Keratinocyte (primary cell): Measurements from ENCODE around the gene DET1. TPM values are rescaled to one million over a fixed set of nuclear protein-coding genes. Genes with fewer than 3 reads are reported as not detected.

Experiments used
- DNase-seq: peaks from one replicate; pipeline ENCODE4 v3.0.0-alpha.2; 2011; ENCODE audit warnings: low read depth, missing footprints, low spot score
- FAIRE-seq: peaks from 2 replicates; lab custom pipeline; 2011; peaks lifted over from hg19 to GRCh38; lab: Jason Lieb, UNC
- H2AFZ ChIP-seq: 2 replicates; pipeline ENCODE4 v1.6.0; 2012; ENCODE audit warnings: low read length, control low read depth, inconsistent platforms; ENCODE audit not compliant: control insufficient read depth
- H3K27ac ChIP-seq: 2 replicates; pipeline ENCODE4 v1.5.1; 2011; ENCODE audit warnings: low read length; ENCODE audit not compliant: control insufficient read depth, insufficient read depth
- H3K27me3 ChIP-seq: 3 replicates; pipeline ENCODE4 v1.6.0; 2011; ENCODE audit warnings: low read length; ENCODE audit not compliant: control insufficient read depth, insufficient read depth; ENCODE audit errors: extremely low read depth
- H3K36me3 ChIP-seq, 2 experiments: 2 replicates in 1 of 2; 3 replicates in 1 of 2; pipeline ENCODE4 v1.5.1; 2011; ENCODE audit warnings: low read length in 2 of 2, mild to moderate bottlenecking in 1 of 2; ENCODE audit not compliant: control insufficient read depth in 2 of 2, insufficient read depth in 2 of 2; ENCODE audit errors: extremely low read depth in 1 of 2
- H3K4me1 ChIP-seq: 3 replicates; pipeline ENCODE4 v1.5.1; 2011; ENCODE audit warnings: low read length; ENCODE audit not compliant: control insufficient read depth, insufficient read depth; ENCODE audit errors: extremely low read depth
- H3K4me2 ChIP-seq: 3 replicates; pipeline ENCODE4 v1.6.0; 2011; ENCODE audit warnings: low read depth, low read length; ENCODE audit not compliant: control insufficient read depth, insufficient read depth; ENCODE audit errors: extremely low read depth
- H3K4me3 ChIP-seq, 3 experiments: fragments of 200-600 bp in 1 of 3; sonication (generic) in 1 of 3; 2 replicates in 2 of 3; 3 replicates in 1 of 3; pipeline ENCODE4 v1.5.1; 2011 to 2016; ENCODE audit warnings: low read length in 3 of 3, mild to moderate bottlenecking in 3 of 3, control low read depth in 2 of 3, inconsistent platforms in 1 of 3, low read depth in 1 of 3, mixed read lengths in 1 of 3, mixed run types in 1 of 3, moderate library complexity in 1 of 3; ENCODE audit not compliant: control insufficient read depth in 2 of 3, insufficient read depth in 2 of 3; ENCODE audit errors: extremely low read depth in 1 of 3
- H3K79me2 ChIP-seq: 2 replicates; pipeline ENCODE4 v1.6.0; 2012; ENCODE audit warnings: low read length; ENCODE audit not compliant: control insufficient read depth, insufficient read depth
- H3K9ac ChIP-seq: 3 replicates; pipeline ENCODE4 v1.6.0; 2011; ENCODE audit warnings: low read length; ENCODE audit not compliant: control insufficient read depth, insufficient read depth; ENCODE audit errors: extremely low read depth
- H3K9me1 ChIP-seq: 3 replicates; pipeline ENCODE4 v1.6.0; 2011; ENCODE audit warnings: low read length; ENCODE audit not compliant: control insufficient read depth, insufficient read depth; ENCODE audit errors: extremely low read depth
- H3K9me3 ChIP-seq: 2 replicates; pipeline ENCODE4 v1.5.1; 2012; ENCODE audit warnings: low read depth, low read length; ENCODE audit not compliant: control insufficient read depth
- H4K20me1 ChIP-seq: 3 replicates; pipeline ENCODE4 v1.6.0; 2011; ENCODE audit warnings: low read length; ENCODE audit not compliant: control insufficient read depth, insufficient read depth; ENCODE audit errors: extremely low read depth
- CTCF ChIP-seq, 3 experiments: IDR thresholded peaks in 1 of 3; conservative IDR thresholded peaks in 1 of 3; optimal IDR thresholded peaks in 1 of 3; 2 replicates in 2 of 3; 3 replicates in 1 of 3; pipeline versions ENCODE3 to v1.5.1; 2011; ENCODE audit warnings: low read length in 3 of 3, mild to moderate bottlenecking in 3 of 3, moderate library complexity in 2 of 3, control low read depth in 1 of 3, inconsistent platforms in 1 of 3; ENCODE audit not compliant: insufficient read depth in 2 of 3; ENCODE audit errors: extremely low read depth in 1 of 3
- EZH2 ChIP-seq: IDR thresholded peaks from one replicate; pipeline ENCODE4 v1.6.1; 2012; ENCODE audit warnings: inconsistent platforms, mild to moderate bottlenecking, low read length, moderate library complexity
- dilution Hi-C: fragments of 300-500 bp; cut with MboI; formaldehyde crosslinking; loops from one replicate; pipeline ENCODE4 v1.7.0; 2020; ENCODE audit warnings: low sequenced_read_pairs; ENCODE audit not compliant: extremely low pct_ligation_motif_present
- polyA plus RNA-seq, 5 experiments: library from polyadenylated mRNA; depleted of rRNA in 3 of 5; stranded (reverse) in 3 of 5; stranded (forward) in 1 of 5; unstranded in 1 of 5; fragments of >200 nt; gene quantifications; 1 replicate in 1 of 5; 2 replicates in 3 of 5; 3 replicates in 1 of 5; pipeline versions ENCODE4 v1.2.1 to v1.2.3, GENCODE V29; 2011 to 2012; ENCODE audit warnings: missing spikeins in 2 of 5, low read depth in 1 of 5, low replicate concordance in 1 of 5

The DET1 gene
- polyA plus RNA-seq, 1 donor (not counting 4 experiments of a cell fraction or from before 2014, with no cell fraction given): 1.1 TPM

- dilution Hi-C loops: no loop called here
- DNase-seq: no peak
- Histone ChIP-seq H3K36me3 (no peaks in the 10 kb centered on the region), H3K9me3 (no peaks in the 10 kb centered on the region), H4K20me1 (no peaks in the 10 kb centered on the region), H3K27ac (no peak overlapping the region), H3K9ac (no peak overlapping the region), H3K9me1 (no peaks in the 10 kb centered on the region), H3K4me2 (no peak overlapping the region), H3K79me2 (no peaks in the 10 kb centered on the region), H2AFZ (no peak overlapping the region), H3K27me3 (no peaks in the 10 kb centered on the region), H3K4me1 (no peaks in the 10 kb centered on the region), H3K4me3 (no peak overlapping the region)
- FAIRE-seq: no peak
- TF ChIP-seq CTCF (optimal IDR thresholded peaks at IDR 0.05 in 1 of 3, IDR thresholded peaks at IDR 0.05 in 1 of 3, conservative IDR thresholded peaks at IDR 0.05 in 1 of 3; ENCODE audit: extremely low read depth in 1 of 3, insufficient read depth in 2 of 3, low read length in 3 of 3) (no peak), EZH2 (no peak)
Measured at GRCh38 chr15:88491158-88491557, 55.3 kb downstream of the DET1 start.

DNA sequence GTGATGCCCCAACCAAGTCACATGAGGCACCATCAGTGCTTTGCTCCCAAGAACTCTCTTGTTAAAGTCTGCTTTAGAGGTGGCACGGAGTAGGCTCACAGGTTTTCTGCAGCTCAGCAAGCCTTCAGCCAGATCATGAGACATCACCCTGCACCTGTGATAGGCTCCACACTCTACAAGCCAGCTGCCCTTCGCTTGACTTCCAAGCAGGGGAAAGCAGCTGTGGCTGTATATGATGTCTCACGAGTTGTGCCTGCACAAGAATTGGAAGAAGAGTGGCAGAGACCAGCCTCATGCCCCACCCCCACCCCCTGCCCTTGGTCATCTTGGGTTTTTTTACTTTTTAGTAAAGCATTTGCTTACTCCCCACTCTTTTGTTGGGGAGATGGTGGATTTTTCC, 56.4 kb downstream of the DET1 start:
- no peak overlapping the region for H3K4me3 ChIP-seq
- dilution Hi-C loops: no loop called here
- H3K4me2 ChIP-seq: no peak overlapping the region
- DNase-seq: no peak
- no peak overlapping the region for H2AFZ ChIP-seq
- no peak overlapping the region for H3K9ac ChIP-seq
- no peaks in the 10 kb centered on the region for H3K9me1 ChIP-seq
- no peaks in the 10 kb centered on the region for H3K4me1 ChIP-seq
- H3K9me3 ChIP-seq: no peaks in the 10 kb centered on the region
- H4K20me1 ChIP-seq: no peaks in the 10 kb centered on the region
- H3K27me3 ChIP-seq: no peaks in the 10 kb centered on the region
- TF ChIP-seq EZH2: no peak
- TF ChIP-seq CTCF (optimal IDR thresholded peaks at IDR 0.05 in 1 of 3, IDR thresholded peaks at IDR 0.05 in 1 of 3, conservative IDR thresholded peaks at IDR 0.05 in 1 of 3; ENCODE audit: extremely low read depth in 1 of 3, insufficient read depth in 2 of 3, low read length in 3 of 3): no peak
- no peaks in the 10 kb centered on the region for H3K36me3 ChIP-seq
- H3K27ac ChIP-seq: no peak overlapping the region
- H3K79me2 ChIP-seq: no peaks in the 10 kb centered on the region
- FAIRE-seq: no peak
